Osteocyte (in vitro differentiated cells): ENCODE results near the gene SUPT3H. TPM values are rescaled to one million over a fixed set of nuclear protein-coding genes. Genes with fewer than 3 reads are reported as not detected.

Experiments
- DNase-seq: peaks from one replicate; pipeline ENCODE4 v3.0.0; 2021; ENCODE audit warnings: mixed read lengths; ENCODE audit not compliant: unreplicated experiment; ENCODE audit errors: extremely low spot score
- H3K27ac Mint-ChIP-seq: one replicate; pipeline ENCODE4 v1.8.0; 2021; ENCODE audit warnings: mild to moderate bottlenecking, mixed read lengths; ENCODE audit not compliant: unreplicated experiment
- H3K27me3 Mint-ChIP-seq: one replicate; pipeline ENCODE4 v1.8.0; 2021; ENCODE audit warnings: mixed read lengths; ENCODE audit not compliant: unreplicated experiment
- H3K36me3 Mint-ChIP-seq: one replicate; pipeline ENCODE4 v1.8.0; 2021; ENCODE audit warnings: mixed read lengths; ENCODE audit not compliant: unreplicated experiment
- H3K4me1 Mint-ChIP-seq: one replicate; pipeline ENCODE4 v1.8.0; 2021; ENCODE audit warnings: mixed read lengths; ENCODE audit not compliant: unreplicated experiment
- H3K4me3 Mint-ChIP-seq: one replicate; pipeline ENCODE4 v1.8.0; 2021; ENCODE audit warnings: mild to moderate bottlenecking, moderate library complexity, mixed read lengths; ENCODE audit not compliant: unreplicated experiment
- H3K9me3 Mint-ChIP-seq: one replicate; pipeline ENCODE4 v1.8.0; 2021; ENCODE audit warnings: mixed read lengths; ENCODE audit not compliant: unreplicated experiment
- total RNA-seq: library from RNA; stranded (reverse); gene quantifications from 2 replicates; pipeline ENCODE4 v1.2.1, GENCODE V29; 2021
- TF ChIP-seq, protein P1 (sequence below): fragments of 200-600 bp; sonication (generic); IDR thresholded peaks from 2 replicates; pipeline ENCODE4 v1.5.0; 2021; ENCODE audit warnings: antibody characterized with exemption, mild to moderate bottlenecking, moderate library complexity

SUPT3H gene
- total RNA-seq, 1 donor from 2014 or later: 13.2 TPM

DNA sequence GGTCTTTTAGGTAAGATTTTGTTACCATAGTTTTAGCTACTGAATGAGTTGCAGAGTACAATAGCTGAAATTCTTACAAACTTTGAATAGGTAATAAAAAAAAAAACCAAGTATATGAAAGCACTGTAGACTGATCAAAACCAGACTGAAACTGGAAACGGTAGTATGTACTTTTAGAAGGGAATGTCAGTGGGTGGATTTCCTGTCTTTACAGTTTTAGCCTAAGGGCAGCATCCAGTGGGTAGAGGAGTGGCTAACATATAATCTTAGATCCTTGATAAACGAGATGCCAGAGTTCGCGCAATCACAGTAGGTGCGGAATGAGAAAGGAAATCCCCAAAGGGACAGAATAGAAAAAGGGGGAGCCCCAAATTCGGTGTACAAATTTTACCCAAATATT, 435.5 kb downstream of the SUPT3H start:
- Mint-ChIP-seq H3K27ac (peak overlapping the region; percentile 21), H3K4me3 (no peak overlapping the region), H3K27me3 (no peaks in the 10 kb centered on the region), H3K36me3 (peaks cover 26% of the 10 kb centered on the region), H3K4me1 (peaks cover 10% of the 10 kb centered on the region), H3K9me3 (peaks cover 53% of the 10 kb centered on the region)
- DNase-seq: no peak
- TF ChIP-seq, protein P1, sequence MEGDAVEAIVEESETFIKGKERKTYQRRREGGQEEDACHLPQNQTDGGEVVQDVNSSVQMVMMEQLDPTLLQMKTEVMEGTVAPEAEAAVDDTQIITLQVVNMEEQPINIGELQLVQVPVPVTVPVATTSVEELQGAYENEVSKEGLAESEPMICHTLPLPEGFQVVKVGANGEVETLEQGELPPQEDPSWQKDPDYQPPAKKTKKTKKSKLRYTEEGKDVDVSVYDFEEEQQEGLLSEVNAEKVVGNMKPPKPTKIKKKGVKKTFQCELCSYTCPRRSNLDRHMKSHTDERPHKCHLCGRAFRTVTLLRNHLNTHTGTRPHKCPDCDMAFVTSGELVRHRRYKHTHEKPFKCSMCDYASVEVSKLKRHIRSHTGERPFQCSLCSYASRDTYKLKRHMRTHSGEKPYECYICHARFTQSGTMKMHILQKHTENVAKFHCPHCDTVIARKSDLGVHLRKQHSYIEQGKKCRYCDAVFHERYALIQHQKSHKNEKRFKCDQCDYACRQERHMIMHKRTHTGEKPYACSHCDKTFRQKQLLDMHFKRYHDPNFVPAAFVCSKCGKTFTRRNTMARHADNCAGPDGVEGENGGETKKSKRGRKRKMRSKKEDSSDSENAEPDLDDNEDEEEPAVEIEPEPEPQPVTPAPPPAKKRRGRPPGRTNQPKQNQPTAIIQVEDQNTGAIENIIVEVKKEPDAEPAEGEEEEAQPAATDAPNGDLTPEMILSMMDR: no peak

- H3K9me3 Mint-ChIP-seq: peaks cover 42% of the 10 kb centered on the region
- no peak for DNase-seq
- peaks cover 20% of the 10 kb centered on the region for H3K36me3 Mint-ChIP-seq
- H3K4me3 Mint-ChIP-seq: no peak overlapping the region
- TF ChIP-seq, protein P1: no peak
- H3K27ac Mint-ChIP-seq: no peak overlapping the region
- peaks cover 10% of the 10 kb centered on the region for H3K4me1 Mint-ChIP-seq
- no peaks in the 10 kb centered on the region for H3K27me3 Mint-ChIP-seq
Measured at GRCh38 chr6:44940367-44940766, 437.4 kb downstream of the SUPT3H start.

DNA sequence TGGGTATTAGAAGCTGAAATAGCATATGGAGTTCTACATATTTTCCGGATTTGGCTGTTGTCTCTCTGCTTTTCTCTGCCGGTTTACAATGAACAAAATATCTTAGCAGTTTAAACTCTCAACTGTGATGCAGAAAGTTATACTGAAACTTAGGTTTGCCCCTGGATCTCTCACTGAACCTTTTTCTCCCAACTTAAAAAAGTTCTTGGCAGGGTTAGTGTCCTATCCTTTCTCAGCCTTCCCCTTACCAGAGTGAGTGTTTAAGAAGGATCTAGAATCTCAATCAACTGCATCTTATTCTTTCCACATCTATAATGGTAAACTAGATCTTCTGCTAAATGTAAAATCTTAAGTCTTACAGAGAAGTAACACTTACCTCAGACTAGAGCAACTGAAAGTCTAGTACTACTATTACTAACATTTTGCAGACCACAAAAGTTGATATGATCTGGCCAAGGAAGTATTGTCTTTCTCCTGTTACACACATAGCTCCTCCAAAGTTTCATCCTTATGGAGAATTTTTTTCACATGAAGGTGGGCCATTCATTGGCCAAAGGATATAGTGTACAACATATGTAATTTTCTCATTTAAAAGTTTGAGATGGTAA, 441.9 kb downstream of the SUPT3H start:
- no peaks in the 10 kb centered on the region for H3K27me3 Mint-ChIP-seq
- TF ChIP-seq, protein P1: no peak
- H3K9me3 Mint-ChIP-seq: peaks cover 20% of the 10 kb centered on the region
- DNase-seq: no peak
- no peak overlapping the region for H3K27ac Mint-ChIP-seq
- H3K4me3 Mint-ChIP-seq: no peak overlapping the region
- peaks cover 8% of the 10 kb centered on the region for H3K4me1 Mint-ChIP-seq
- peaks cover 13% of the 10 kb centered on the region for H3K36me3 Mint-ChIP-seq

DNA sequence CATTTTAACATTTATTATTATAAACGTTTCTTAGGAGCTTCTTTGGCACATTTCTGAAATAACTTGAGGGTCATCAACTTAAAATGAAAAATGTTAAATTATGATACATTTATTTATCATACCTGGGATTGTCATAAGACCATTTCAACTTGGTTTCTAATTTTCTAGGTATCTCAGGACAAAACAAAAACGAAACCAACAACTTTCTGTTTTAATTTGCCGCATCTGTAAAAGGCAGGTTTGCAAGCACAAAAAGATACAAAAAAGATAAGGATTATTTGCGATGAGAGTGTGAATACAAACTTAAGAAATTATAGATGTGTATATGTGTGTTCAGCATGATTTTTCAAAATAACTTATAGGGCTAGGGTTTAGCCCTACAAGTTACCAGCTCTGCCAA, 444.6 kb downstream of the SUPT3H start:
- H3K36me3 Mint-ChIP-seq: peaks cover under 1% of the 10 kb centered on the region
- H3K27me3 Mint-ChIP-seq: no peaks in the 10 kb centered on the region
- no peak overlapping the region for H3K4me3 Mint-ChIP-seq

GRCh38 chr6:44932651-44933091, 445.1 kb downstream of the SUPT3H start:
- TF ChIP-seq, protein P1: no peak
- H3K4me3 Mint-ChIP-seq: no peak overlapping the region
- no peaks in the 10 kb centered on the region for H3K27me3 Mint-ChIP-seq
- H3K27ac Mint-ChIP-seq: no peak overlapping the region
- H3K36me3 Mint-ChIP-seq: peaks cover 2% of the 10 kb centered on the region
- no peak for DNase-seq
- H3K9me3 Mint-ChIP-seq: no peaks in the 10 kb centered on the region
- H3K4me1 Mint-ChIP-seq: peaks cover 8% of the 10 kb centered on the region

More for the DNA sequence above, 444.6 kb downstream of the SUPT3H start:
- H3K27ac Mint-ChIP-seq: no peak overlapping the region
- TF ChIP-seq, protein P1: no peak
- H3K9me3 Mint-ChIP-seq: peaks cover 2% of the 10 kb centered on the region
- H3K4me1 Mint-ChIP-seq: peaks cover 8% of the 10 kb centered on the region
- no peak for DNase-seq
